PFSK-1 (cell line): ENCODE data around the gene DUSP18. TPM values are rescaled to one million over a fixed set of nuclear protein-coding genes. Genes with fewer than 3 reads are reported as not detected.

Experiments
- FOXP2 ChIP-seq: optimal IDR thresholded peaks from 2 replicates; pipeline ENCODE3; 2011; ENCODE audit warnings: borderline replicate concordance, control low read depth, inconsistent platforms; ENCODE audit not compliant: insufficient read depth; ENCODE audit errors: extremely low read length, extremely low read depth
- POLR2AphosphoS5 ChIP-seq: IDR thresholded peaks from 2 replicates; pipeline ENCODE4 v1.6.1; 2012; ENCODE audit warnings: low read depth, mild to moderate bottlenecking, control low read depth, low read length, moderate library complexity
- REST ChIP-seq, 2 experiments: IDR thresholded peaks; 2 replicates each; pipeline versions ENCODE4 v1.6.1 to v1.8.0; 2011 to 2012; ENCODE audit warnings: low read depth in 2 of 2, low read length in 2 of 2, control low read depth in 1 of 2, inconsistent platforms in 1 of 2, mild to moderate bottlenecking in 1 of 2, moderate library complexity in 1 of 2; ENCODE audit not compliant: insufficient read depth in 1 of 2
- SIN3A ChIP-seq: IDR thresholded peaks from 2 replicates; pipeline ENCODE4 v1.6.1; 2012; ENCODE audit warnings: mild to moderate bottlenecking, low read length, moderate library complexity, borderline replicate concordance; ENCODE audit not compliant: insufficient read depth
- TAF1 ChIP-seq: IDR thresholded peaks from 2 replicates; pipeline ENCODE4 v1.6.1; 2012; ENCODE audit warnings: low read length, control low read depth, borderline replicate concordance; ENCODE audit not compliant: insufficient read depth
- polyA plus RNA-seq: library from polyadenylated mRNA; unstranded; fragments of >200 nt; gene quantifications from one replicate; pipeline ENCODE4 v1.2.1, GENCODE V29; 2012; ENCODE audit warnings: low read depth, missing spikeins; ENCODE audit not compliant: insufficient read length

DUSP18 gene
- 1.8 TPM for polyA plus RNA-seq

DNA sequence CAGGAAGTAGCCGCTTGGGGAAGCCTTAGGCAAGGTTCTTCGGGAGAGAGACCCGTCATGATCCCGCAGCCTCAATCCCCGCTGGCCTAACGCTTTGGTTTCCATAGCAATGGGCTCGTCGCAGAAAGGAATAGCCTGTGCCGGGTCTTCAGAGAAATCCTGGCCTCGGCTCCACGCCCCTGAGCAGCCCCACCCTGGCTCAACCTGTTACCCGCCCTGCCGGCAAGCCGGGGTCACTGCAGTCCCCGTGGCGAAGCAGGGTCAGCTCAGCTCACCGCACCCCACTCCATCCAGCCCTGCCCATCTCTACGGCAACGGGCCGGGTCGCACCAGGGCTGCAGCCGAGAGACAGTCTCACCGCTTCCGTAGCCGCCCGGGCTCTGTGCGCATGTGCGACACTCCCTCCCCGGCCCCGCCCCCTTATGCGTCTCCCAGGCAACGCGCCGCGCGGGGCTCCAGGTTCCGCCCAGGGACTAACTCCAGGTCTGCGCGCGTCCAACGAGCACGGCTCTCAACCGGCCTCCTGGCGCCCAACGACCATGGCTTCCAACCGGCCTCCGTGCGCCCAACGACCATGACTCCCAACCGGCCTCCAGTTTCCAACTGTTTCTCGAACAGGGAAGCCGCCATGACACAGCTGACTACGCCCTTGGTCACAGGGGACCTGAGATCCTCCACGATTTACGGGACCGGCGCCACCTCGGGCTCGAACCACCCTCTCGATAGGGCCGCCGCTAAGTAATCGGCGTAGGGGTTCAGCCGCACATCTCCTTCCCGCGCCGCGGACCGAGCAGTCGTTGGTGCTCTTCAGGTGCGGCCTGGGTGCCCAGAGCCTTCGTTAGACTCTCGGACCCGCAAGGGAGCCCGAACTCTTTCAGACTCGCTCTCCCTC lies at the start of gene DUSP18:
DUSP18 (minus strand) TSS at position 382 of the 892 bp plus-strand sequence. CDS start 3,872 bp downstream, outside the sequence.
- no peak for TF ChIP-seq REST (IDR thresholded peaks at IDR 0.05; ENCODE audit: insufficient read depth in 1 of 2, low read depth in 2 of 2, low read length in 2 of 2)
- peak; percentile 55; the same call in 1 of the 2 replicates for TF ChIP-seq POLR2AphosphoS5
- TF ChIP-seq FOXP2 = no peak

DNA sequence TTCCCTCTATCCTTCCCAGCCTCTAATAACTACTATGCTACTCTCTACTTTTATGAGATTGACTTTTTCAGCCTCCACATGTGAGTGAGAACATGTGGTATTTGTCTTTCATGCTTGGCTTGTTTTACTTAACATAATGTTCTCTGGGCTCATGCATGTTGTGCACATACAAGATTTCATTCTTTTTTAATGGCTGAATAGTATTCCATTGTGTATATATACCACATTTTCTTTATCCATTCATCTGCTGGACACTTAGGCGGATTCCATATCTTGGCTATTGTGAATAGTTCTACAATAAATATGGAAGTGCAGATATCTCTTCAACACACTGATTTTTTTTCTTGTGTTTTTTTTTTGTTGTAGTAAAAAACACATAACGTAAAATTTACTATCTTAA lies 46.4 kb upstream of the DUSP18 start:
- TF ChIP-seq REST (IDR thresholded peaks at IDR 0.05; ENCODE audit: insufficient read depth in 1 of 2, low read depth in 2 of 2, low read length in 2 of 2) (no peak), POLR2AphosphoS5 (no peak), TAF1 (no peak), FOXP2 (no peak), SIN3A (no peak)

DNA sequence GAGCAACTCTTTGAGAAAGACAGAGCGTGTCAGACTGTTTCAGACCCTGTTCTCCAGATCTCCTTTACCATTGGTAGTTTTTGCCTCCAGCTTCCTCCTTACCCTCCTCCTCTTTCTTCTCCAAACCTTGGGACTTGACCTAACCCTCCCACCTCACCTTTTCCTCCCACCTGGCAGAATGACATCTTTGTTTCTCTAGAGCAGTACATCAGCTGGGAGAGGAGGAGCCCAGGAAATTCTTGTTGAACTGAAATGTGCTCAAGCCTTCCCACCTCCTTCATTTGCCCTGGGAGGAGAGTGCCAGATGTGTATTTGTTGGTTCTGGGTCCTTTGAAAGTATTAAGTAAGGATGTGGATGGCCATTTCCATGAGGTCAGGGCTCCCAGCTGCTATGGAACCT lies 44.4 kb upstream of the DUSP18 start:
- TF ChIP-seq TAF1 (no peak), FOXP2 (no peak), POLR2AphosphoS5 (no peak), REST (IDR thresholded peaks at IDR 0.05; ENCODE audit: insufficient read depth in 1 of 2, low read depth in 2 of 2, low read length in 2 of 2) (no peak), SIN3A (no peak)

DNA sequence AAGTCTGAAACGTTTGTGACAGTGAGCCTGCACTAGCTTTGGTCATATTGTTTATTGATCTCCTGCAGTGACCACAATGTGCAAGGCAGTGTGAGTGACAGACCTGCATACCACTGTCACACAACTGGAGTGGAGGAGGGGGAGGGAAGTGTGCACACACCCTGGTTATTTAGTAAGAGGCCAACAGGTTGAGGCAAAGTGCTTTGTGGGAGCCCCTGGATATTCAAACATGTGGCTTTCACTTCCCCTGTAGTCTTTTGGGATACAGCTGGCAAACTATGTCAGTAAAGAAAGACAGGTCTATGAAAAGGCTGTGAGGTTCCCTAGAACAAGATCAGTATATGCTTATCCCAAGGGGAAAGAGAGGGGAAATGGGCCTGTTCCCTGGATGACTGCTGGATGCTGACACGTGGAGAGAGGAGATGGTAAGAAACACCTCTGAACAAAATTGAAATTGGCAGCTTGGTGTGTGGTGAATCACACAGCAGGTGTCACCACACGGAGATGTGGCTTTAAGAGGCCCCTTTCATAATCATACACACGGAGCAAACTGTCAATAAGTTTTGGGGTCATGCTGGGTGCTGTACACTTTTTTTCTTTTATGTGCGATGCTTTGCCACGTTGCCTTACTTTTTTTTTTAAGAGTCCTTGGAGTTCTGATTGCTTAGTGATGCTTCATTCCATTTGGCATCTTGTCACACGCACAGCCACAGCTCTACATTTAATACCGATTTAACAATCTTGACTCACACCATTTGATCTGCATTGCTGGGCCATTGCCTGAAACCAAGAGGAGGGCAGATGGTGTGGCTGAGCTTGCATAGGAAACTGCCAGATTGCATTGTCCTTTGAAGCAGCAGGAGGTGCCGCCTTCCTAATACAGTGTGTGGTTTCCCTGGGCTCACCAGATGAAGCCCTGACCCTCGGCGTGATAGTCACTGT lies 38.3 kb upstream of the DUSP18 start:
- TF ChIP-seq REST (IDR thresholded peaks at IDR 0.05; ENCODE audit: insufficient read depth in 1 of 2, low read depth in 2 of 2, low read length in 2 of 2) (no peak), TAF1 (no peak), POLR2AphosphoS5 (no peak)
